ENCODE measurements around the gene DHX36.

DNA sequence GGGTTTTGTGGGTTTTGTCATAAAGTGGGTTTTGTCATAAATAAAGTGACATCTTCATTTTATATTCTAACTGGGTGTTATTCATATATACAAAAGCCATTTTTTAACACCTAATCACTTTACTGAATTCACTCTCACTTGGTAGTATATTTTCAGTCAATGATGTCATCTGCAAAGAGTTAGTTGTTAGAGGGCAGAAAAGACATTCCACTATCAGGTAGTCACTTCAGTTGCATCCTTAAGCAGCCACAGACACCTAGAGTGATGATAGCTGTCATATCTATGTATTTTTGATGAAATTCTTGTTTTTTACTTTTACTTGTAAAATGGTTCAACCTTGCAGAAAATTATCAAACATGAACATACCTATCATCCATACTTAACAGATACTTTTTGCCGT is 89.0 kb downstream of the DHX36 start:
- no peak for TF ChIP-seq NFIC (IDR thresholded peaks at IDR 0.05)
- no peak for TF ChIP-seq RAD21 (IDR thresholded peaks at IDR 0.05; ENCODE audit: low read depth)
- TF ChIP-seq EGR1 (IDR thresholded peaks at IDR 0.05) = no peak
- TF ChIP-seq CEBPB (IDR thresholded peaks at IDR 0.05) = no peak
- no peak for TF ChIP-seq TEAD4 (IDR thresholded peaks at IDR 0.05)
- no peak for TF ChIP-seq MAX (IDR thresholded peaks at IDR 0.05)

All from Ishikawa (cell line).